ENCODE data around the gene ZSCAN2.
"Not testable (repeated sequence)": the region's sequence is repeated elsewhere in the genome, so short reads cannot be mapped to it uniquely, and the experiment has no call there.

The ZSCAN2 gene

DNA sequence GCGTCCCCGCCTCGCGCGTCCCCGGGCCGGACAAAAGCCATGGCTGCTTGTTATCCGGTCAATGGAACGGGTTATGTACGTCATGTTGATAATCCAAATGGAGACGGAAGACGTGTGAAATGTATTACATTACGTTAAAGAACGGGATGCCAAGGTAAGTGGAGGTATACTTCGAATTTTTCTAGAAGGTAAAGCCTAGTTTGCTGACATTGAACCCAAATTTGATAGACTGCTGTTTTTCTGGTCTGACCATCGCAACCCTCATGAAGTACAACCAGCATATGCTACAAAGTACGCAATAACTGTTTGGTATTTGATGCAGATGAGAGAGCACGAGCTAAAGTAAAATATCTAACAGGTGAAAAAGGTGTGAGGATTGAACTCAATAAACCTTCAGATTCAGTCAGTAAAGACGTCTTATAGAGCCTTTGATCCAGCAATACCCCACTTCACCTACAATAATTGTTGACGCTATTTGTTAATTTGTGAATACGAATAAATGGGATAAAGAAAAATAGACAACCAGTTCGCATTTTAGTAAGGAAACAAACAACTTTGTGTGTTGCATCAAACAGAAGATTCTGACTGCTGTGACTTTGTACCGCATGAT, 33.5 kb downstream of the ZSCAN2 start:
- DNase-seq (ENCODE audit: low read depth, low spot score) = no peak

DNA sequence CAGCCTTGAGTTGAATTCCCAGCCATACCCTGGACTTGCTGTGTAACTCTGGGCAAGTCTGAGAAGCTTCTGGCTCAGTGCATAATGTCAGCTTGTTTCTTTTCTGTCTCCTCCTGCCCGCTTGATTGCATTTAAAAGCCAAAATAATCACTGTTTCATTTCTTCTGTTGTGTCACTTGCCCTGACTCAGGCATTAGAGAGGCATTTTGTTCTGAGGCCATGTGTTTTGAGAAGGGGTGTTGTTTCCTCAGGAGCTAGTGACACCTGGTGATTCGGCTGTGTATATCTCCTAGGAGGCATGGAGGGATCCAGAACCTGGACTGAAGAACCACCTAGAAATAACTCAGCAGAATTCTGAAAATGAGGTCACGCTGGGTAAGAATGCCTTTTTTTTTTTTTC, 37.3 kb downstream of the ZSCAN2 start:
- DNase-seq (ENCODE audit: low read depth, low spot score) = peak; percentile 68

DNA sequence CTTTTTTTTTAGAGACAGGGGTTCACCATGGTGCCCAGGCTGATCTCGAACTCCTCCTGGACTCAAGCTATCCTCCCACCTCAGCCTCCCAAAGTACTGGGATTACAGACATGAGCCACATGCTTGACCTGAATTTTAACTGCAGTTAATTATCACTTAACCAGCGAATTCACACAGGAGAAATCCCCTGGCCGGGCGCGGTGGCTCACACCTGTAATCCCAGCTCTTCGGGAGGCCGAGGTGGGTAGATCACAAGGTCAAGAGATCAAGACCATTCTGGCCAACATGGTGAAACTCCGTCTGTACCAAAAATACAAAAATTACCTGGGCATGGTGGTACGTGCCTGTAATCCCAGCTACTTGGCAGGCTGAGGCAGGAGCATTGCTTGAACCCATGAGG, 41.1 kb downstream of the ZSCAN2 start:
- not testable (repeated sequence) for DNase-seq (ENCODE audit: low read depth, low spot score)

- DNase-seq (ENCODE audit: low read depth, low spot score) = not testable (repeated sequence)
These were observed 41.8 kb downstream of the ZSCAN2 start for GRCh38 chr15:84642640-84643039.

DNA sequence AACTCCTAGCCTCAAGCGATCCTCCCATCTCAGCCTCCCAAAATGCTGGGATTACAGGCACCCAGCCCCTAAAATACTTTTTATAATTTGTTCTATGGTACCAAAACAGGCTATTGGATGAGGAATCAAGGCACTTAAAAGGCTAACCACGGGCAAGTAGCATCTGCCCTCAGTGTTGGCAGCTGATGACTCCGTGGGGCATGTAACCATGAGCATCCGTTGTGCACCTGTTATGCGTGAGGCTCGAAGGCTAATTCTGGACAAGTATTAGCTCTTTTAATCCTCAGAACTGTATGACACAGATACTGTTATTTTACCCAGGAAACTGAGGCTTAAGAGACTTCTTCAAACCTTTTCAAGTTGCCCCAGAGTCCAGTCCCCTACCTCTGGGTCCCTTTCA, 43.0 kb downstream of the ZSCAN2 start:
- no peak for DNase-seq (ENCODE audit: low read depth, low spot score)

DNA sequence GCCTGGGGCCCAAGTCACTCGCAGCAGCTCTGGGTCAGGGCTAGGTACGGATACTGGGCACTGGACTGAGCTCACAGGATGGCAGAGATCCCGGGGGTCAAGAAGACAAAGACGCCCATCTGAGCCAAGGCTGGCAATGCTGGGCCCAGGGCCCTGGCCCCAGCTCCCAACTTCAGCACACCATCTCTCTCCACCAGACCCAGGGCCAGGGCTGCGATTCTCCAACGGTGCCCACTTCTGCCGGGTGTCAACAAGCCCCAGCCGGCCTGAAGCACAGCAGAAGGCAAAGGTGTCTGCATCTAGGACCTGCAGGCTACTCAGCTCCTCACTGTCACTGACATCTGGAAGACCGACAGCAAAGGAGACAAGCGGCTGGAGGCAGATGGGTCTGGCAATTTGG, 44.7 kb downstream of the ZSCAN2 start:
- no peak for DNase-seq (ENCODE audit: low read depth, low spot score)

DNA sequence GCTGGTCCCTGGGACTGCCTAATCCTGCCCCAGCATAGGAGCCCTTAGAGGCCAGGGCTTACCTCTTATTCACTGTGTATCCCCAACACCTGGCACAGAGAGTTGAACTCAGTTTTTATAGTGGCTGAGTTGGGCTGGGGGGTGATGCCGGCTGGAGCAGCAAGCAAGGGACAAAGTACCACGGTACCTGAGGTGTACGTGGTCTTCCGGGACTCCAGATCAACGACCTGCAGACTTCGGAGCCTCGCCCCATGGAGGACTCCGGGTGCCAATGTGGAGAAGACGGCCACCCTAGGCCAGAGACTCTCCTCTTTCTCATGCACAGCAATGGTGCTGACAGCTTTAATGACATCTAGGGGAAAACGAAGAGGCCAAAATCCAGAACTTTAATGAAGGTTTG, 45.2 kb downstream of the ZSCAN2 start:
- DNase-seq (ENCODE audit: low read depth, low spot score) = no peak

DNA sequence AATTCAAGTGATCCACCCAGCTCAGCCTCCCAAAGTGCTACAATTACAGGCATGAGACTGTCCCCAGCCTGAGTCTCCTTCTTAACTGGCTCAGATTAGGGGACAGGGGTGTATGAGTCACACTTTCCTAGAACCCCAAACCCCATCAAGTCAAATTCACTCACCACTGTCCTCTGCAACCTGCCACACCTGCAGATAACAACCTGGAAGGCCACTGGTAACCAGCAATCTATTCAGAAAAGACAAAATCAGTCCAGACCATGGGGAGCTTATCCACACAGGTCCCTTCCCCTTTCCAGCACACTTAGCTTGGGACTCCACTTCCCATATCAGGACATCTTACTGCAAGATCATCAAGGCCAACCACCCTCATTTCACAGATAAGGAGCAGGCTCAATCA, 46.9 kb downstream of the ZSCAN2 start:
- DNase-seq (ENCODE audit: low read depth, low spot score) = no peak

DNA sequence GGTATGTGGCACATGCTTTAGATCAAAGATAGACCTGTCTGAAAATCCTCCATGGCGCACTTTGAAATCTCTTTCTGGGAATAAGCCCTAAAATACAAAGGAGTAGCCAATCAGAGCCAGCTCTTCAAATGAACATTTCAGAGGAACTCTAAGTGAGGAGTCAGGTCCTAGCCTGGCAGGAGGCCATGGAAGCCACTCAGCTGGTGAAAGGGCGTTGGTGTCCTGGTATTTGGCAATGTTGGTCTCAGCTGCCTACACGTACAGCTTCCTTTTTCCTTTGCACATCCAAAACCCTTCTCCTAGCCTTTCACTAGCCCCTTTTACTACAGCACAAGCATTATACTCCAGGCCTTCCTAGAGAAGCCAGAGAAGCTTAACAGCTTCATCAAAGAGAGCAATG, 47.7 kb downstream of the ZSCAN2 start:
- DNase-seq (ENCODE audit: low read depth, low spot score) = no peak

- DNase-seq (ENCODE audit: low read depth, low spot score) = no peak
These were observed 48.9 kb downstream of the ZSCAN2 start for GRCh38 chr15:84649706-84650105.

DNA sequence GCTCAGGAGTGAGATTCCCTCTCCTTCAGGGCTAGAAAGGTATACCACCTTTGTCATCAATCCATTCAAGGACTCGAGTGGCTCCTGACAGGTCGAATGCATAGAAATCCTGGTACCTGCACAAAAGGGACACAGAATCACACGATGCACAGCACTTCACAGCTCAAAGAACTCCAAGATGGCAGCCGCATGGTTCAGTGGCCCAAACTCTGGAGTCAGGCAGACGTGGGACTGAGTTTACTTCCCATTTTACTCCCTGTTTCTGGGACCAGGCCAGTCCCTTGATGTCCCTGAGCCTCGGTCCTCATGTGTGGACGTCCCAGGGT, 52.7 kb downstream of the ZSCAN2 start:
- no peak for DNase-seq (ENCODE audit: low read depth, low spot score)

- peak; percentile 98 for DNase-seq (ENCODE audit: low read depth, low spot score)
These were observed 53.3 kb downstream of the ZSCAN2 start, which contains the start of gene WDR73 for GRCh38 chr15:84653910-84654688. Gene WDR73, minus strand, starts transcription at chr15:84654283. Its CDS starts 9 bp downstream, at chr15:84654274.

DNA sequence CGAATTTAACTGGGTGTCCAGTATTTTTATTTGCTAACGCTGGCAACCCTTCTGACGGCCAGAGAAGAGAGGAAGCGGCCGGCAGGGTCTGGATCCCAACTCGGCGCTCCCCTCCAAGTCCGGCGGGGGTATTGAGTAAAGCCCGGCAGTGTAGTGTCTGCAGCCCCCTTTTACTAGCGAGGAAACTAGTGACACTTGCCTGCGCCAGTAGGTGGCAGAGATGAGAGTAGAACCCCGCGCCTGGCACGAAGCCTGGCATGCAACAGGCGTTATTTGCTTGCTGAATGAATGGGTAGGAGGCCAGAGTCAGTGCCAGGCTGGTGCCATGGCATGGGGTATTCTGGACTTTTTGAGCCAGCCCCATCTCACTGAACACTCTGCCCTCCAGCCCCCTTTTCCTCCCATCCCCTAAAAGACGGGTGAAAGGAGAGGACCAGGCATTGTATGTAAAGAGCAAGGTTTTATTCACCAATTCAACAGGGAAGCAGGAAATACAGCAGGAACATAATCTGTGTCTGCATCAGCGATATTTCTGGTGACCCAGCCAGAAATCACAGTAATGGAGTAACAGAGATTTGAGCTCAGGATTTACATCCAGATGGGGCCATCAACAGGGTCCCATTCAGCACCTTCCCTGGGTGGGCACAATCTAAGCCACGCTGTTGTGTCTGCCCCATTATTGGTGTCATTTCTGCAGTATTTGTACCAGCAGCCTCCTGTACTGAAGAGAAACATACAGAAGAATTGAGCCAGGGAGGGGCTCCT, 54.1 kb downstream of the ZSCAN2 start:
- peak; percentile 92 for DNase-seq (ENCODE audit: low read depth, low spot score)

DNA sequence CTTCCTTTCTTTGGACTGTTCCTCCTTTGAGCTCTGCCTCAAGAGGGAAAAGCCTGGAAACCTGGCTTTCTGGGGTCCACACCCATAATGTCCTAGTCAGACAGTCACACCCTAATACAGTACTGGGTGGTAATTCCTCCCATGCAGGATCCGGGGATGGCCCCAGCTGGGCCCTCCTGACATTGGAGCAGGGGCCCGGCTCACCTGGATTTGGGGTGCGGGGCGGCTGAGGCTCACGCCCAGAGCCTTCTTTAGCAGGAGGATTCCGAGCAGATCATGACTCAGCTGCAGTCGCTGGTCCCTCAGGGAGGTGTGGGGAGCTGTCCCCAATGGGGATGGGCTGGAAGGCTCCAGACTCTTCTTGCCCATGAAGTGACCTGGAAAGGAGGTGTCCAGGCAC, 56.2 kb downstream of the ZSCAN2 start:
- no peak for DNase-seq (ENCODE audit: low read depth, low spot score)

DNA sequence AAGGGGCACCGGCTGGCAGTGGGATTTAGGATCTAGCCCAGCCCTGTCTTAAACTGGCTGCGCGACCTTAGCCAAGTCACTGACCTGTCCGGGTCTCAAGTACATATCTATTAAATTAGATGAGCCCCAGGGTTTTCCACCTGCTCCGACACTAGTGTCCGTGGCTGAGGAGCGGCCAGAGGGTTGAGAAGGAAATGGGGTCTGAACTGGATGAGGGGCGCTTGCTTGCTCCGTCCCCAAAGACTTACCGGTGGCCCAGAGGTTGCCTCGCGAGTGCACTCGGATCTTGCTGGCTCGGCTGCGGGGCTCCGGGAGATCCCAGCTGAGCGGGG, 56.9 kb downstream of the ZSCAN2 start:
- no peak for DNase-seq (ENCODE audit: low read depth, low spot score)

DNA sequence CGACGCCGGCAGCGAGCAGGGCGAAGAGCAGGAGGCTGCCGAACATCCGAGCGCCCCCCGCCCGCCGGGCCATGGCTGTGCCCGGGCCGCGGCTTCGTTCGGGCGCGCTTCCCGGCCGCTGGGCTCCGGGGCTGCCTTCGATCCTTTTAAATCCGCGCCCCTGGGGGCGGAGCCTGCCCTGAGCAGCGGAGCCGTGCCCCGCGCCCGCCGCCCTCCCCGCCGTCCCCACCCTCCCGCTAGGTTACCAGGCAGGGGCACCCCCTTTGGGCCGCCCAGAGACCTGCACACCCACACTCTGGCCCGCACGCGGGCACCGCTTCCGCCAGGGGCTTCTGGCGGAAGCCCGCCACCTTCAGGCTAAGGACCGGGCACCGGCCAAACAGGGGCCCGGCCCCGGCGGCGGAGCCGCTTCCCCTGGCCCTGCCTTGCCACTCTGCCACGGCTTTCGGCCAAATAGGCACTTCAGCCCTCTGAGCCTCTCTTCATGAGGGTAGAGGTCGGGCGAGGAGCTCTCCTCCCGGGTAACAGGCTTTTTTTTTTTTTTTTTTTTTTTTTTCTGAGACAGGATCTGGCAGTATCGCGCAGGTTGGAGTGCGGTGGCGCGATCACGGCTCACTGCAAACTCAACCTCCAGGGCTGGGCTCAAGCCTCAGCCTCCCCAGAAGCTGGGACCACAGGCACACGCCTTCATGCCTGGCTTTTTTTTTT, 57.4 kb downstream of the ZSCAN2 start, which contains the start of gene NMB:
Gene NMB (minus strand): TSS at position 120 of the 708 bp plus-strand sequence. CDS start 47 bp downstream, at position 73.
- peak; percentile 93 for DNase-seq (ENCODE audit: low read depth, low spot score)

GRCh38 chr15:84658788-84659411, 58.1 kb downstream of the ZSCAN2 start:
- DNase-seq (ENCODE audit: low read depth, low spot score) = no peak

DNA sequence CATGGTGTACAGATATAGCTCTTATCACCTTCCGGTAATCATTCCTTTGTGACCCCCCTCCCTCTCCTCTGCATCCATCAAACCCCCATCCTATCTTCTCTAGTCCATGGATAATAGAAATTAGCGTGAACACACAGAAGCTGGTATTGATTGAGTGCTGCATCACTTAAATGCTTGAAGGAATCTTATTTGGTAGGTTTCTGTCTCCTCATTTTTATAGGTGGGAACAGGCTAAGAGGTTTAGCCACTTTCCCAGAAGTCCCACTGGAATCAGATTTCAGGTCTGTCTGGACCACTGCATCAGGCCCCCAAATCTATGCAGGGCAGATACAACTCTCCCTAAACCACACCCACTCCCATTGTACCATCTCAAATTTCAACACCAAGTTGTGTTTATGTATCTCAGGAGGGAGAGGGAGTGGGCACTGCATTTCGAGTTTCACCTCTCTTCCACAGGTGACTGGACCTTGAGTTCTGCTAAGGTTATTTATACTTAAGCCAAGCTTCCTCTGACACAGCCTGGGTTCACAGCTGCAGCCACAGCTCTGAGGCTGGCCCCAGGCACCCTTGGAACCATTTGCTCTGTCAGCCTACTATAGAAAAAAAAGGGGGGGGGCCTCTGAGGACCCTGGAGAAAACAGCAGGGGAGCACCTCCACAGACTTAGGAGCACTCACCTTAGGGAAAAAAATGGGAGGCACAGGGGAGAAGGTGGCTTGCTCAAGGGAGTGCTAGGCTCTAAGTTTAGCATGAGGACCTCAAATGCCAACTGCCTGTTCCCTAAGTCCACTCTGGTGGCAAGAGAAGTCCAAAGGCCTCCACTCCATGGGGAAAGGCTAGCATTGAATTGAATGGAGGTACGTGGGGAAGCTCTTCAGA, 59.3 kb downstream of the ZSCAN2 start:
- no peak for DNase-seq (ENCODE audit: low read depth, low spot score)

- DNase-seq (ENCODE audit: low read depth, low spot score) = no peak
These were observed 60.2 kb downstream of the ZSCAN2 start for GRCh38 chr15:84661001-84661400.

GRCh38 chr15:84666373-84666772, 65.6 kb downstream of the ZSCAN2 start:
- no peak for DNase-seq (ENCODE audit: low read depth, low spot score)
